H1 (cell line): ENCODE results near the gene RHOH.

Experiments
- ATF3 ChIP-seq: IDR thresholded peaks from 2 replicates; pipeline ENCODE4 v1.6.1; 2011; ENCODE audit warnings: low read depth, mild to moderate bottlenecking, low read length; ENCODE audit not compliant: insufficient read depth
- CREB1 ChIP-seq: IDR thresholded peaks from 2 replicates; pipeline ENCODE4 v1.6.1; 2012; ENCODE audit warnings: inconsistent platforms
- CTCF ChIP-seq, 3 experiments: IDR thresholded peaks; 1 replicate in 2 of 3; 2 replicates in 1 of 3; pipeline versions ENCODE4 v1.5.1 to v1.6.1; 2011; ENCODE audit warnings: low read length in 3 of 3, mild to moderate bottlenecking in 3 of 3, inconsistent platforms in 2 of 3, low read depth in 1 of 3, moderate library complexity in 1 of 3; ENCODE audit not compliant: insufficient read depth in 1 of 3; ENCODE audit errors: control extremely low read depth in 1 of 3
- GABPA ChIP-seq: IDR thresholded peaks from 2 replicates; pipeline ENCODE4 v1.6.1; 2011; ENCODE audit warnings: mild to moderate bottlenecking, low read length, moderate library complexity, borderline replicate concordance; ENCODE audit not compliant: insufficient read depth
- POLR2A ChIP-seq, 2 experiments: IDR thresholded peaks; 1 replicate in 1 of 2; 2 replicates in 1 of 2; pipeline ENCODE4 v1.6.1; 2011; ENCODE audit warnings: low read depth in 2 of 2, low read length in 2 of 2, mild to moderate bottlenecking in 2 of 2; ENCODE audit errors: control extremely low read depth in 1 of 2
- POLR2AphosphoS5 ChIP-seq: IDR thresholded peaks from 2 replicates; pipeline ENCODE4 v1.6.1; 2011; ENCODE audit warnings: low read depth, low read length
- USF2 ChIP-seq: IDR thresholded peaks from 2 replicates; pipeline ENCODE4 v1.6.1; 2011; ENCODE audit warnings: low read length, improper control_type of control experiment

GRCh38 chr4:40283968-40284367, 87.1 kb downstream of the RHOH start:
- no peak for TF ChIP-seq CREB1
- no peak for TF ChIP-seq GABPA
- no peak for TF ChIP-seq ATF3
- peak in 1 of 3 experiments; percentile 3; a peak in 1 of 4 replicates for TF ChIP-seq CTCF (IDR thresholded peaks at IDR 0.05; ENCODE audit: control extremely low read depth in 1 of 3, insufficient read depth in 1 of 3, low read depth in 1 of 3, low read length in 3 of 3)
- TF ChIP-seq USF2, result no peak
- no peak for TF ChIP-seq POLR2AphosphoS5
- TF ChIP-seq POLR2A (IDR thresholded peaks at IDR 0.05; ENCODE audit: control extremely low read depth in 1 of 2, low read depth in 2 of 2, low read length in 2 of 2), result no peak
